Panc1 (cell line): Measurements from ENCODE around the gene MRPS2. TPM values are rescaled to one million over a fixed set of nuclear protein-coding genes. Genes with fewer than 3 reads are reported as not detected.
A peak's percentile ranks its signal among the peaks of the same experiment; 100 is the strongest.

Experiments used
- ATAC-seq: fragments of 200-7000 bp; cut with Tn5 transposase; 2 replicates; pipeline ENCODE4 v1.9.1; 2020; ENCODE audit warnings: mild to moderate bottlenecking, moderate library complexity
- BruUV-seq: library from RNA; stranded (reverse); fragments of 400-500 nt; replicated peaks from 2 replicates; lab custom pipeline; 2021; lab: Mats Ljungman, UMichigan
- CTCF ChIA-PET: fragments of 300-600 bp; sonication (Branson Sonifier 250); formaldehyde crosslinking; loops from one replicate; lab custom pipeline; 2022; ENCODE audit warnings: antibody characterized with exemption; lab: Charles Lee
- POLR2A ChIA-PET: fragments of 300-600 bp; sonication (Branson Sonifier 250); formaldehyde crosslinking; loops from one replicate; lab custom pipeline; 2022; ENCODE audit warnings: antibody characterized with exemption; lab: Charles Lee
- DNase-seq: peaks from one replicate; pipeline ENCODE4 v3.0.0-alpha.2; 2010; ENCODE audit warnings: low read depth, low spot score
- H3K27ac ChIP-seq: 2 replicates; pipeline ENCODE4 v1.5.1; 2011; ENCODE audit warnings: mild to moderate bottlenecking, low read length, inconsistent platforms
- H3K27me3 ChIP-seq: fragments of 200-500 bp; sonication (Bioruptor generic); 2 replicates; pipeline ENCODE4 v1.6.0; 2014; ENCODE audit warnings: low read length, inconsistent platforms; ENCODE audit not compliant: control insufficient read depth, insufficient read depth
- H3K36me3 ChIP-seq: fragments of 200-500 bp; sonication (Bioruptor generic); 2 replicates; pipeline ENCODE4 v1.5.1; 2014; ENCODE audit warnings: inconsistent platforms, mild to moderate bottlenecking, low read length, moderate library complexity; ENCODE audit not compliant: control insufficient read depth, insufficient read depth
- H3K4me1 ChIP-seq: 2 replicates; pipeline ENCODE4 v1.5.1; 2011; ENCODE audit warnings: inconsistent platforms, mild to moderate bottlenecking, low read length, moderate library complexity; ENCODE audit not compliant: control insufficient read depth, insufficient read depth
- H3K4me3 ChIP-seq, 2 experiments: 2 replicates each; pipeline ENCODE4 v1.5.1; 2011 to 2012; ENCODE audit warnings: low read depth in 2 of 2, low read length in 2 of 2, mild to moderate bottlenecking in 2 of 2, inconsistent platforms in 1 of 2, moderate library complexity in 1 of 2
- H3K9me3 ChIP-seq: fragments of 200-500 bp; sonication (Bioruptor generic); 2 replicates; pipeline ENCODE4 v1.5.1; 2014; ENCODE audit warnings: low read depth, mild to moderate bottlenecking, inconsistent platforms, low read length, moderate library complexity; ENCODE audit not compliant: control insufficient read depth, insufficient read depth
- POLR2AphosphoS5 ChIP-seq: IDR thresholded peaks from 2 replicates; pipeline ENCODE4 v1.6.1; 2012; ENCODE audit warnings: mild to moderate bottlenecking, low read depth, low read length, moderate library complexity
- REST ChIP-seq, 2 experiments: IDR thresholded peaks; 2 replicates each; pipeline ENCODE4 v1.6.1; 2011 to 2012; ENCODE audit warnings: low read depth in 2 of 2, control low read depth in 1 of 2, low read length in 1 of 2, mild to moderate bottlenecking in 1 of 2, moderate library complexity in 1 of 2; ENCODE audit not compliant: insufficient read depth in 1 of 2
- SIN3A ChIP-seq: IDR thresholded peaks from 2 replicates; pipeline ENCODE4 v1.6.1; 2012; ENCODE audit warnings: low read depth, mild to moderate bottlenecking, low read length, moderate library complexity, borderline replicate concordance; ENCODE audit not compliant: insufficient read depth
- TCF7L2 ChIP-seq: IDR thresholded peaks from 2 replicates; pipeline ENCODE4 v1.6.1; 2011; ENCODE audit warnings: mild to moderate bottlenecking, low read depth, low read length, inconsistent platforms
- in situ Hi-C: cut with HindIII; loops from 2 replicates; pipeline ENCODE4 v1.10.0; 2016; ENCODE audit warnings: low sequenced_read_pairs, low pct_unique_long_range_greater_than_20kb
- intact Hi-C: fragments of 100-400 bp; cut with micrococcal nuclease; formaldehyde crosslinking; loops from one replicate; pipeline ENCODE4 v1.10.0; 2022; ENCODE audit not compliant: unreplicated experiment
- total RNA-seq: library from RNA; stranded (reverse); gene quantifications from one replicate; pipeline ENCODE4 v1.2.1, GENCODE V29; 2021; ENCODE audit not compliant: unreplicated experiment
- TF ChIP-seq, protein P1 (sequence below): fragments of 450-650 bp; IDR thresholded peaks from 2 replicates; pipeline ENCODE4 v1.5.1; 2017; ENCODE audit warnings: mild to moderate bottlenecking

MRPS2 gene
- total RNA-seq, 1 experiment from 2014 or later: 33.5 TPM

DNA sequence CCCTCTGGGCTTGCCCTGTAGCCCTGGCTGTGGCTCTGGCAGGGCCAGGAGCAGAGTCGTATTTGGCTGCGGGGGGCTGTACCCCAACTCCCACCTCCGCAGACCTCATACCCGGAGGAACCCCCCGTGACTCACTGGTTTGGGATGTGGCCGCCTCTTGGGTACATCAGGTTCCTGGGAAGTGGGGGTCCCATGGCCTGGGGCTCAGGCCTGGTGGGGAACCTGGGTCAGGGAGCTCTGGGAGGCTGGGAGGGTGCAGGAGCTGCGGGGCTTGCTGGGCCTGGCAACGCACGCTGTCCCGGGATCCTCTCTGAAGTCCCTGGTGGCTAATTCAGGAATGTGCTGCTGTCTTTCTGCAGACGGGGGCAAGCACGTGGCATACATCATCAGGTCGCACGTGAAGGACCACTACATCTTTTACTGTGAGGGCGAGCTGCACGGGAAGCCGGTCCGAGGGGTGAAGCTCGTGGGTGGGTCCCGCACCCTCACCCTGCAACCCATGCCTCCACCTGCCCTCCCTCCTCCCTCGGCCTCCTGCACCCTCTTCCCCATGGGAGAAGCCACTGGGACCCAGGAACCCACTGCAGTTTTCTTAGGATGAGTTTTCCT lies 23.1 kb downstream of the MRPS2 start:
- no peak; the same call in 1 of the 2 replicates for ATAC-seq
- TF ChIP-seq TCF7L2 (no peak), SIN3A (no peak), POLR2AphosphoS5 (no peak), REST (IDR thresholded peaks at IDR 0.05; ENCODE audit: insufficient read depth in 1 of 2, low read depth in 2 of 2, low read length in 1 of 2) (no peak)
- TF ChIP-seq, protein P1, sequence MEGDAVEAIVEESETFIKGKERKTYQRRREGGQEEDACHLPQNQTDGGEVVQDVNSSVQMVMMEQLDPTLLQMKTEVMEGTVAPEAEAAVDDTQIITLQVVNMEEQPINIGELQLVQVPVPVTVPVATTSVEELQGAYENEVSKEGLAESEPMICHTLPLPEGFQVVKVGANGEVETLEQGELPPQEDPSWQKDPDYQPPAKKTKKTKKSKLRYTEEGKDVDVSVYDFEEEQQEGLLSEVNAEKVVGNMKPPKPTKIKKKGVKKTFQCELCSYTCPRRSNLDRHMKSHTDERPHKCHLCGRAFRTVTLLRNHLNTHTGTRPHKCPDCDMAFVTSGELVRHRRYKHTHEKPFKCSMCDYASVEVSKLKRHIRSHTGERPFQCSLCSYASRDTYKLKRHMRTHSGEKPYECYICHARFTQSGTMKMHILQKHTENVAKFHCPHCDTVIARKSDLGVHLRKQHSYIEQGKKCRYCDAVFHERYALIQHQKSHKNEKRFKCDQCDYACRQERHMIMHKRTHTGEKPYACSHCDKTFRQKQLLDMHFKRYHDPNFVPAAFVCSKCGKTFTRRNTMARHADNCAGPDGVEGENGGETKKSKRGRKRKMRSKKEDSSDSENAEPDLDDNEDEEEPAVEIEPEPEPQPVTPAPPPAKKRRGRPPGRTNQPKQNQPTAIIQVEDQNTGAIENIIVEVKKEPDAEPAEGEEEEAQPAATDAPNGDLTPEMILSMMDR: no peak
- CTCF ChIA-PET: no interaction called here

DNA sequence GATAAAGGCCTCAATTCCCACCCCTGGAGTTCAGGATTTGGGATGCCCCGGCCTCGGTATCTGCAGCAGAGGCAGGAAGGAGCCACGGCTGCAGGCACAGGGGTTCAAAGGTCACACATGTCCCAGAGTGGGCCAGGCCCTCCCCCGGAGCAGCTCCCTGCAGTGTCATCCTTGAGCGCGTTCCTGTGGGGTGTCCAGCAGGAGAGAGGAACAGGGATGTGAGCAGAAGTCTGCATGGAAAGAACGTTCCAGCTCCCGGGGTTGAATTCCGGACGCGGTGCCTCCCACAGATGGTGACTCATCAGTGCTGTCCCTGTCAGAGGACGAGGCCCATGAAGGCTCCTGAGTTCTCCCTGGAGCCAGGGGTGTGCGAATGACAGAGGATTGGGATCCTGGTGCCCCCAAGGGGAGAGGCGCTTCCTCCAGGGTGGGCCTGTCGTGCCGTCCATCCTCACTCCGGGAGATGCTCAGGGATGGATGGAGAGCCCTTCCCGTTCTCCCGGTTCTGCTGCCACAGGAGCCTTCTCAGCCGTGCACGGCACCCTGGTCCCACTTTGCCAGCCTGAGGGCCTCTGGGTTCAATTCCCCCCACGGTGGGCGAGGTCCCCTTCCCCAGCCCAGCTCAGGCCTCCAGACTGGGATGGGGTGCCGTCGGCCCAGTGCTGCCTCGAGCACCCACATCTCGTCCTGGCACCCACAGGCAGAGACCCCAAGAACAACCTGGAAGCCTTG lies 23.8 kb downstream of the MRPS2 start:
- ChIA-PET POLR2A (no interaction called here), CTCF (no interaction called here)
- Histone ChIP-seq H3K27ac (no peak overlapping the region), H3K27me3 (no peaks in the 10 kb centered on the region), H3K36me3 (no peaks in the 10 kb centered on the region), H3K4me3 (no peak overlapping the region), H3K9me3 (no peaks in the 10 kb centered on the region), H3K4me1 (no peaks in the 10 kb centered on the region)
- no peak for DNase-seq
- BruUV-seq: no TSS peak
- TF ChIP-seq TCF7L2 (no peak), POLR2AphosphoS5 (no peak), REST (IDR thresholded peaks at IDR 0.05; ENCODE audit: insufficient read depth in 1 of 2, low read depth in 2 of 2, low read length in 1 of 2) (no peak), SIN3A (no peak)
- TF ChIP-seq, protein P1: no peak
- intact Hi-C loops: no loop called here
- in situ Hi-C loops: no loop called here
- ATAC-seq: peak; percentile 32; the same call in 1 of the 2 replicates

More for the DNA sequence above, 23.1 kb downstream of the MRPS2 start:
- POLR2A ChIA-PET: no interaction called here
- intact Hi-C loops: no loop called here
- BruUV-seq: no TSS peak
- in situ Hi-C loops: no loop called here
- no peaks in the 10 kb centered on the region for H3K9me3 ChIP-seq
- no peak overlapping the region for H3K27ac ChIP-seq
- no peak overlapping the region for H3K4me3 ChIP-seq
- no peak for DNase-seq
- H3K27me3 ChIP-seq: no peaks in the 10 kb centered on the region
- H3K36me3 ChIP-seq: no peaks in the 10 kb centered on the region
- no peaks in the 10 kb centered on the region for H3K4me1 ChIP-seq
